Hematopoietic multipotent progenitor cell treated with erythropoietin and hydrocortisone succinate and interleukin-3 and kit ligand, for 6 days (in vitro differentiated cells): ENCODE results near the gene SF3A1.
A peak's percentile ranks its signal among the peaks of the same experiment; 100 is the strongest.

Experiments
- DNase-seq: peaks from one replicate; pipeline ENCODE4 v3.0.0-alpha.2; 2015

Gene SF3A1

DNA sequence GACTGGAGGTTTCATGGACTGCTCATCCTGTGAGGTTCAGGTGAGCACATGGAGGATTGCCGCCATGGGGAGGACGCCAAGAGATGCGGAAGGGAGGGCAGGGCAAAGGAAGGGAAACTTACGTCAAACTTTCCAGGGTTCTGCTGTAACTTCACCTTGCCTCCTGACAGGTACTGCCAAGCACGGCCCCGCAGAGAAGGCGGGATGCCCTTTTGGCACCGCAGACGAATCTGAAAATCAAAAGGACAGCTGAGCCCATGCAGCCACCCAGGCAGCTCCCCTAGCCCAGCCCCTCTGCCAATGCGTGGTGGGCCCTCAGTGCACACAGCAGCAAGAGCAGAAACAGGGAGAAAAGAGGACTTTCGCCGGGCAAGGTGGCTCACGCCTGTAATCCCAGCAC, 57.4 kb downstream of the SF3A1 start:
- DNase-seq: no peak

DNA sequence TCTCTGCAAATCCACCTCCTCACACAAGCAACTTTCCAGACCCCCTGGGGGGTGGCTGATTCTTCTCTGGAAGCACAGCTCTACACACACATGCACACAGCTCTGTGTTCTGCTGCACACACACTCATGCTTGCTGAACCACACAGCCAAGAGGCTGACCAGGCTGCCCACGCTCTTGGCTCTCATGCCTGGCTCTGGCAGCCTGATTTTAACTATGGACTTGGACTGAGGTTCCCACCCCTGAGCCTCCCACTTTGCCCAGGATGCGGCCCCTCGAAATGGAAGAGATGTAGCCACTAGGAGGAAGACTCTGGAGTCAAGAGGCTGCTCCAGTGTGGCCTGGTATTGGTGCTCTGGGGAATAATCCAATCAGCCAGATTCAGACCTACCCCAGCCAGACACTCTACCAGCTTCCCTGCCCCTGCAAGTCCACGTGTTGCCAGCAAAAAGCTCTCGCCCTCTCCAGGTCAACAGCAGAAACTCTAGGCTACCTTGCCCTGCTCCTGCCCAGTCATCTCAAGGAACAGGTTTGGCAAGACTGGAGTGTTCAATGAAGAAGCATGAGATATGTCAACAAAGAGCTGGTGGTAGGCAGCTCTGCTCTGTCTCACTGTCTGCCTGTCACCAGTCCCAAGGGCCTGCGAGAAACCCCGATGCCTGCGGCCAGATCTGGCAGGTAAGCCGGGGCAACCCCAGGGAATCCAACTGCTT, 58.5 kb downstream of the SF3A1 start:
- no peak for DNase-seq

DNA sequence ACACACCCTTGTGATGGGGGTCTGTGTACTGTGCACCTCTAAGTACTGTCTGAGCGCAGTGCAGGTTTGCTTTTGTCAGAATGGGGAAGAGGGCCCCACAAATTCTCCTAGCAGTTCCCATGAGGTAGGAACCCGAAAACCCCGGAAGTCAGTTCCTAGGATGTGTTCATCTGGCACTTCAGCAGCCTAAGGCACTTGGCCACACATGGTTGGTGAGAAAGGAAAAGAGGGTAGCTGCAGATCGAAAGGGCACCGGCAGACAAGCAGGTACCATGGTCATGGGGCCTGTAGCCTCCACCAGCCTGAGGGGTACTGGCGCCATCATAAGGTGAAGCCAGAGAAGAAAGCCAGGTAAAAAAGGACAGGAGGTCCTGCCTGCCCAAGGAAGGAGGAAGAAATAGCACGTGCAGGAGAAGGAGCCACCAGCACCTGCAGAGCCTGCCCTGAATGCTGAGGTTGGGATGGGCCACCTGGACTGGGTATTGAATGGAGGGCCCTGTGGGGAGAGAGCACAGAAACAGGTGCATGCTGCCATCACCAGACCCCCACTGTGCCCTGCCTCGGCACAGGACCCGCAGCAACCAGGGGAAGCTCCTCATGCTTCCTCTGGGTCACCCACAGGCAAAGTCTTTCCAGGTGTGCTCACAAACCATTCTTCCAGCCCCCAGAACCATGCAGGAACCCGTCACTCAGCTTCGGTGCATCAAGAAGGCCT, 59.3 kb downstream of the SF3A1 start:
- DNase-seq: no peak

DNA sequence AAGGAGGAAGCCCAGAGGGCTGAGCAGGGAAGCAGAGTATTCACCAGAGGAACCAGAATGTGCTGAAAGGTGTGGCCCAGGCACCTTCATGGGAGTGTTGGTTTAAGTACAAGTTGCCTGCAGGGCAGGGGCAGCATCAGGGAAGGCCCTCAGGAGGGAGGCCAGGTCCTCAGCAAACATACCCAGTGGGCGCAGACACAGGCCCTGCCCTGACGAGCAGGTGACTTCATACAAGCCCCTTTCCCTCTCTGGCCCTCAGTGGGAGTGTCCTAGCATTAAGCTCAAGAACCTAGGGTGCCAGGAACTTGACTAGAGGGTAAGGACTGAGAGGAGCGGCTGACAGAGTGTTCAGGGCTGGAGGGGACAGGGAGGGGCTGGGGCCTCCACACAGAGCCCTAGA, 59.9 kb downstream of the SF3A1 start:
- no peak for DNase-seq

DNA sequence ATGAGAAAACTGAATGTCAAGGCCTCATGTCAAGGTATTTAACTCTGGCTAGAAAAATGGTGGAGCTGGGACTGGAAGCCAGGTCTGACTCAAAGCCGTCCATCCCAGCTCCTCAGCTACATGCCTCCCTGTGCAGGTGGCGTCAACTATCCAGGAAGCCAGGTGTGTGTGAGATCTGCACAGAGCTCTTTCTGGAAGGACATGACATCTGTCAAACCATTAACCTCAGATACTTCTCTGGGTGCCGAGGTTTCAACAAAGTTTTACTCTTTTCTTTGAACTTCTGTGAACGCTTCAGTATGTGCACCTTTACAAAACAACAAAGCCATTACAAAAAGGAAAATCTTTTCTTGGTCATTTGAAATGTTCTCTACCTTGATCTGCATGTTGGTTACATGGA, 60.4 kb downstream of the SF3A1 start:
- no peak for DNase-seq

DNA sequence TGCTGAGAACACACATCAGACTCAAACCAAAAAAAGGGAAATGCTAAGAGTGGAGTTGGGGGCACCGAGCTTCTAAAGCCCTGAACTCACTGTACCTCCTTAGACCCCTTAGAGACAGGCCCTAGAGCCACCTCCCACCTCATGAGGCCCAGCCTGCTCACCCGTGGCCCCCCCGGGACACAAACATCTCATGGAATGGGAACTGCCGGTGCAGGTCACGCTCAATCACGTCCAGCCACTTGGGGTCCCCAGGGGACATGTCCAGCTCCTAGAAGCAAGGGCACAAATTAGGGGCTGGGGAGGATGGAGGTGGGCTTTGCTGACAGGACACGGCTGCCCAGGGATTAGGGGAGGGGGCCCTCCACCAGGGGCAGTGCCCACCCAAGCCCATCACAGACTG, 61.1 kb downstream of the SF3A1 start:
- DNase-seq: no peak

DNA sequence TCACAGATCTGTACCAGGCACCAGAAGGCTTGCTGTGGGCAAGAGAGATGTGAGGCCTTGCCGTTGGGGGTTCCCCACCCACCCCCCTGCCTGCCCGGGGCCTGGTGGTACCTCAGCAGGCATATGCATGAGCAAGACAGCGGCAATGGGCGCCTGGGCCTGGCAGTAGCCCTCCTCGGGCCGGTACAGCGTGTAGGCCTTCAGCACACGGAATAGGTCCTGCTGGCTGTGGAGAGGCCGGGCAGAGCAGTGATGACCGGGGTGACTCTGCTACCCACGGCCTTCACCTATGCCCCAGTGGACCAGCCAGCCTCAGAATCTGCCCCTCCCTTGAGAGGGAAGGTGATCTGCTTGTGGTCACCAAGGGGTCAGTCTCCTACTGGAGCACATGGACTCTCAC, 61.9 kb downstream of the SF3A1 start:
- no peak for DNase-seq

DNA sequence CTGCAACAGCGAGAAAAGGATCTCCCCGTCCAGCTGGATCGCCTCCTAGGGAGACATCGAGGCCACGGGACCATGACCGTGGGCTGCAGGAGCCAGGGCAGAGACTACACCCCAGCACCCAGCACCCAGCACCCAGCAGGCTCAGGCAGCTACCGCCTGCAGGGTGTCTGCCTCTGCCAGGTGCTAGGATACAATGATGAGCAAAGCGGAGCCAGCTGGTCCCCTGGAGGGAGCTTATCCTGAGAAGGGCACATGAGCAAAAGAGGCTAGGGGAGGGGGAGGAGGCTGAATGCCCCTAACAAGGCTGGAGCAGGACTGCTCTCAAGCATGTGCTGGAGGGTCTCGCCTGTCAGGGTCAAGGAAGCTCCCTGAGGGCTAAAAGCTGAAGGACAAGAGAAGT, 62.6 kb downstream of the SF3A1 start:
- no peak for DNase-seq

DNA sequence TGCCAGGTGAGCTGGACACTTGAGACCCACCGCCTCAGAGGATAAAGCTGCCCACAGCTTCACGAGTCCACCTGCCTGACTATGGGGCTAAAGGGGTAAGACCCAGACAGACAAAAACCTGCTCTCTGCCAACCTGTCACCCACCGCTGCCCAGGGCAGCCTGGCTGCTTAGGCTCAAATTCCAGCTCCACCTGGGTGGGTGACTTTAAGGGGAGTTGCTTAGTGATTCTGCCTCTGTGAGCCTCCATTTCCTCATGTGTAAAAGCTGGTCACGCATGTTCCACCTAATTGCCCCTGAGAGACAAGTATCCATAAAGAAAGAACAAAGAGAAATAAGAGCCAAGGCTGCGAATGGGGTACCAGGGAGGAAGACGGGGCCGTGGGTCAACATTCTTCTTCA, 63.7 kb downstream of the SF3A1 start:
- no peak for DNase-seq

DNA sequence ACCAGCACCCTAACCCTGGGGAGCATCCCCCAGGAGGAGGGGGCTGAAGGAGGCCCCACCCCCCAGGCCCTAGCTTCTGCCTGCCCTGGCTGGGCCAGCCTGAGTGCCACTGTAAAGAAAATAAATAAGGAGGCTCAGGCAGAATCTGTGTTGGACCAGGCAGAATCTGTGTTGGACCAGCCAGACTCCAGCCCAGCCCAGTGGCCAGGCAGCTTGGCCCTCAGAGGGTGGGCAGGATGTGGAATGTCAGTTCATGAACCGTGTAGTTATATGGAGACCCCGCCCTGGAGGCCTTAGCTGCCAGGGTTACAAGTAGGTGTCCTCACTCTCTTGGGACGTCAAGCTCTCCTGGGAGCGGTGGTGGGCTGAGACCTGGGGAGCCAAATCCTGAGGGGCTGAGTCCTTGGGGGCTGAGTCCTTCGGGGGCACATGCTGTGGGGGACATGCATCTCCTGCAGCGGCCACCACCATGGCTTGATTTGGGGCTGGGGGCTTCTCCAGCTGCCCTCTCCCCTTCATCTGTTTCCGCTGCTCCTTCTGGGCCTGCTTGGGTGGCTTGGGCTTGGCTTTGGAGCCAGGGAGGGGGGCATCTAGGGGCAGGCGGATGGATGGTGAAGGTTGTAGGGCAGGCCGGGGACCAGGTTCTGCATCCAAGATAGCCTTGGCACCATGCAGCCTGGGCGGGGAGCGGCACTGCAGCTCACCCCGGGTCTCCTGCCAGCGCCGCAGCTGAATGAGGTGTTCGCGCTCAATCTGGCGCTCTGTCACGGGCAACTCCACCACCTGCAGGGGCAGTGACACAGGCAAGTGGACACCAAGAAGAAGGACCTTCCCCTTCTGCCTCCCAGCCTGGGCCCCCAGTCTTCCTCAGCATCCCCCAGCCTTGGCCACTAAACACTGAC, 64.4 kb downstream of the SF3A1 start:
- DNase-seq: no peak

DNA sequence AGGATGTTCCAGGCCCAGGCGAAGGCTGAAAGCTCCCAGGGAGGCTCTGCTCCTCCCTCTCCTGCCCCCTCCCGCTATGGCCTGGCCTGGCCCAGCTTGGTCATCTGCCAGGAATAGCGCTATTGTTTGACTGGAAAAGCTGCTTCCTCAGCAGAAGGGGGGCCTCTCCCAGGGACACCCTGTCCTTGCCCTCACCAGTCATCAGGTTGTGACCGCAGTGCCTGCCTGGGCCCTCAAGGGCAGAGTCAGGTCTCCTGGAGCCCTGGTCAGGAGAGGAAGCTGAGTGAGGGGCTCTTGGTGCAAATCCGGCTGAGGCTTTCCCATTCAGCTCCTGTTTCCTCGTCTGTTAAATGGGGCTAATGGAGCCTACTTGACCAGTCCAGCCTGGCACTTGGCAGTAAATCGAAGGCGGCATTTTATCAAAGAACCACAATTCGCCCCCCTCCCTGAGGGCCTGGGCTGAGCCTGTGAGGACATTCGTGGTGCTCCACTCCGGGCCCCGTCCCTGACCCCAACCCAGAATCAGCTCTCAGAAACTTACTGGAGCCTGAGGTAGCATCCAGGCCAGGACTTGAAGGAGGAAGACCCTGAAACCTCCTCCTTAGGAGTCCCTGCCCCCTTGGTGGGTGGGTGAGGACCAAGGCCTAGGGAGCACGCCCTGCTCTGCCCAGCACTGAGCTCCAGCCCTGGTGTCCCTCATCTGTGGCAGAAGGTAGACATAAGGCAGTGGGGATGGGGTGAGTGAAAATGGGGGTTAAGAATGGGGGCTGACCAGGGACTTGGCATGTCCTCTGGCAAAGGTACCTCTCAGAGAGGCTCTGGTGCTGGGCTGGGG, 65.4 kb downstream of the SF3A1 start:
- DNase-seq: peak; percentile 26

DNA sequence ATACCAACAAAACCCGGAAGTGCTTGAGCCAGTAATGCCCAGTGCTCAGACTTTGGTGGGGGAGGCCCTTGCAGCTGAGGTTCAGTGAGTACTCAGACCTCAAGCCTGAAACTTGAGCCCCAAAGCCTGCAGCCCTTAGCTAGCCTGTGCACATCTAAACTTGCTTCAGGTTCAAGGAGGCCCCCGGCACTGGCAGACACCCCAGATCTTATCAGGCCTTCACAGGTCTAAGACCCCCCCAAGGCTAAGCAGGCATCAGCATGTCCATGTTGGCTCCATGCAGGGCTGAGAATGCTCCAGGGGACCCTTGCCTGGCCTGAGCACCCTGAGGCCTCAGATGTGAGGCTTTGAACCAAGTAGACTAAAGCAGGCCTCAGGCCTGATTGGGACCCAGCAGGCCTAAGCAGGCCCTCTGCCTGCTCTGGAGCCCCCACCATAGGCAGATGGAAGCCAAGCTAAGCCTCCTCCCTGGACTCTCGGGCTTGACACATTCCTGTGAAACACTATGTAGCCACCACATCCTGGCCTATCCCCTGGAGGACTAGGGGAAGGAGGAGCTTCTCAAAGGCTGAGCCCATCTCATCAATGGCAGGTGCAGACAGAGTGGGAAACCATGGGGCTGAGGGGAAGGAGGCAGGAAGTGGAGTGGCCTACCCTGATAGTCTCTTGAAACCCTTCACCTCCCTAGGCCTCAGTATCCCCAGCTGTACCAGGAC, 66.2 kb downstream of the SF3A1 start:
- DNase-seq: peak; percentile 33

DNA sequence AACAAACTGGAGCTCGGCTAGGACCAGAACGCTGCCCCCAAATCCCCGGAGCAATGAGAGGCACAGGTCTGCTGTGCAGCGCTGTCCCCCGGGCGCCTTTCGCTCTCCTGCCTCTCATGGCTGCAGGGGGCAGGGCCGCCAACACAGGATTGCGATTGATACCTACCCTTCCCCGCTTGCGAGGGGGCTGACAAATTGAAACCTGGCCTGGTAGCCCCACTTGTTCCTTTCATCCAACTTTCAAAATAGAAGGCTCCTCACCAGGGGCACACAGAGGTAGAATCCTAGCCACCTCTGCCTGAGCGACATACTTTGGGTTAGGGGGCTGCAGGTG, 66.7 kb downstream of the SF3A1 start:
- DNase-seq: no peak

DNA sequence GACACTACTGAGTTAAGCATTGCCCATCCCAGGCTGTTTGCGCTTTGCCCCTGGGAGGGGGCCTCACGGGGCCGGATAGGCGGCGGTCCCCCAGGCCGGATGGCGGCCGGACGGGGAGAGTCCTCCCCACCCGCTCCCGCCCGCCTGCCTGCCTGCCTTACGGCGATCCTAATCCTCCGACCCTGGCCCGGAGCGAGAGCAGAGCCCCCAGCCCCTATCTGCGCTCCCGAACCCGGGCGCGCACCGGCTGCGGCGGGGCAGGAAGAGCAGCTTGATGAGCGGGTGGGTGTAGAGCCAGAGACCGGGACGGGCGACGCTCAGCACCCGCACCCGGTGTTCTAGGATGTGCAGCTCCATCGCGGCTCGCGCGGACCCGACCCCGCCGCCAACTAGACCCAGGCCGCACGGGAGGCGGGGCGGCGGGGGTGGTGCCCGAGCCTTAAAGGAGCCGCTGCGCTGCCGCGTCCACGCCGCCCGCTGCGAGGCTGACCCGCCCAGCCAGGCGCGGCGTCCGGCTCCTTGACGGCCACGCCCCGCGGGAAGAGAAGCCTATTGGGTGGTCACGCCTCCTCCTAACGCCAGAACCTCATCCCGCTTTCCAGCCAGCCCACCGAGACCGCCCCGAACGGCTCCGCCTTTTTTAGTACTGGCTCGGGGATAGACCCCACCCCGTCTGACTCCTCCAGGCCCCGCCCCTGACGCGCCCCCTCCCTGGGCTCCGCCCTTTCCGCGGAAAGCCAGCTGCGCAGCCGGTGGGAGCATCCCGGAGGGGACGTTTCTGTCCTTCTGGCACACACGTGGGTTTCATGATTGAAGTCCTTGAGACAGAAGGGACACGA, 67.3 kb downstream of the SF3A1 start, which contains the start of gene CASTOR1:
CASTOR1 (minus strand) TSS at position 365 of the 839 bp plus-strand sequence; CDS start at position 357, 8 bp downstream.
- DNase-seq: peak; percentile 99

DNA sequence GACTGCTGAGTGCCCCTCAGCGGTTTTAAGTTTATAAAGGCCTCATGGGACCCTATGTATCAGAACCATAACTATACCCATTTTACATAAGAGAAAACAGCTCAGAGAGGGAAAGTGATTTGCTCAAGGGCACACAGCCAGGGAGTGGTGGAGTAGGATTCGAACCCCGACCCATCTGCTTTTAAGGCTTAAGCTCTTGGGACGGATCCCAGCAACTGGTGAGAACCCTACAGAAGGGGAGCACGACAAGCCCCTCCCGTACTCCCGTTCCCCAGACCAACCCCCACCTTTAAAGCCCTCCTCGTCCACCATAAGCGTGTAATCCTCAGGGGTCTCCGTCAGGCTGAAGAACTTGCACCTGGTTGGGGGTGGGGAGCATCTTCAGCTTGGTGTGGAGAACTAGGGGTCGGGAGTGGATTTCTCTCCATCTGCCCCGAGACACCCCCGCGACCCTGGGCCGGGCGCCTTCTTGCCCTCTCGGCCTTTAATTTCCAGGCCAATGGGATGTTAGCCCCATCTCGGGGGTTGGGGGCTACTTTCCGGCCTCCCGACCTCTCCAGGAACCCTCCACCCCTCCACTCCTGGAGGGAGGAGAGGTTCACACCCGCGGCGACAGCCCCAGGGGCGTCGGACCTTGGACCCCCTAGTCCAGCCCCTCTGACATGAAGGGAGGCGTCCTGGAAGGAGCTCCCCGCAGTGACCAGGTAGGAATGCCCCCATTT, 68.1 kb downstream of the SF3A1 start:
- no peak for DNase-seq

DNA sequence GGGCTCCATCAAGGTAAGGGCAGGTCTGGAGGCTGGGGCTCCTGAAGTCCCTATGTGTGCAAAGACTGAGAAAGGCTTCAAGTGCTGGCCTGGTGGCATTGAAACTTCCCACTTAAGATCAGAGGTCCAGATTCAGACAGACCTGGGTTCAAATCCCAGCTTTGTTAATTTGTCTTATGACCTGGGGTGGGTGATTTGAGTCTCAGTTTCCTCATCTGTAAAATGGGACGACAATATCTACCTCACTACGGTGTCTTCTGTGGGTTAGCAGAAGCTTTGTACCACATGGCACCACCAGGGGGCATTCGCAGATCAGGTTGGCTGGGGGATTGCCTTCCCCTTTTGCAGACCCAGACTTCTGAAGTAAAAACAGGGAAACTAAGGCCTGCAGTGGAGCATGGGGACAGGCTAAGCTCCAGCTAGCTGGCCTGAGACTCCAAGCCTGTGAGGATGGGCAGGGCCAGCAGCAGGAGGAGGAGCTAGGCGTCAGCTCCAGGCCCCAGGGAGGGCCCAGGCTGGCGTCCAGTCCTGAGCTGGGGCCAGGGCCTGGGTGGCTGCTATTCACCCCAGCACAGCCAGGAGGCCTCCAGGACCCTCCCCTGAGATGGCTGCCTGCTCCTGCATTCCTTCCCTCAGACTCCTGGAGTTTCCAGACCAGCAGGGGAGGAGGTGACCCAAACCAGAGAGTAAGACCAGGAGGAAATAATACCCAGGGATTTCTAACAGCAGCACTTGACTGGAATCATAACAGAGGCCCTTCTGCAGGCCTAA, 68.9 kb downstream of the SF3A1 start:
- DNase-seq: peak; percentile 93

DNA sequence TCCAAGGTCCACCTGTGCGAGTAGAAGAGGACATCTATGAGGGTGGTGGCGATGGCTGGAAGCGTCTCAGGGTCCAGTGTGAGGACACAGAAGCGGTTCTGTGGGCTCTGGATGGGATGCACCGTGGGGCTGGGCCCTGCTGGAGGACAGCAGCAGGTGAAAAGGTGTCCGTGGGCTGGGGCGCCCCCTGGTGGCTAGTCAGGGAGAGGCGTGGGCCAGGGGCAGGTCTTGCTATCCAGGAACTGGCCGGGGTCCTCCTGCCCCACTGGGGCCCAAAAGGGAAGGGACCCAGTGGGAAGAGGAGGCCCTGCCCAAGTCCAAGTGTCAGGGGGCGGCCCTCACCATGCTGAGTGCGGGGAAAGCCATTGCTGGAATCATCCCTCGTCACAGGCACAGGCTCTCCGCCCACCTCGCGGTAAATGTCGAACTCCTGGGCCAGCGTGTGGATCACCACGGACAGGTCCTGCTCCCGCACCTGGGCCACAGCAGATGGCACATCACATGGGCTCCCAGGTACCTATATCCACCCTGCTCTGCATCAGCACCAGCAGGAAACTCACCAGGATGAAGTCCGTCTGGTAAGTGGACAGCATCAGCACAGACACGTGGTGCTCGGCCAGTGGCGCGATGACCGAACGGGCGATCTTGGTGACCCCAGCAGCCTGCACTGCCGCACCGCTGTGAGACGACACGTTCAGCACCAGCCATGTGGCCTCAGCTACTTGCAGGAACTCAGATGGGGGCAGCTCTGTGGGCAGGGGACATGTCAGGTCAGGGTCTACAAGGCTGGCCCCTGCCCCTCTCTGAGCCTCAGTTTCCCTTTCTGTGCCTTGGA, 69.7 kb downstream of the SF3A1 start:
- peak; percentile 81 for DNase-seq

DNA sequence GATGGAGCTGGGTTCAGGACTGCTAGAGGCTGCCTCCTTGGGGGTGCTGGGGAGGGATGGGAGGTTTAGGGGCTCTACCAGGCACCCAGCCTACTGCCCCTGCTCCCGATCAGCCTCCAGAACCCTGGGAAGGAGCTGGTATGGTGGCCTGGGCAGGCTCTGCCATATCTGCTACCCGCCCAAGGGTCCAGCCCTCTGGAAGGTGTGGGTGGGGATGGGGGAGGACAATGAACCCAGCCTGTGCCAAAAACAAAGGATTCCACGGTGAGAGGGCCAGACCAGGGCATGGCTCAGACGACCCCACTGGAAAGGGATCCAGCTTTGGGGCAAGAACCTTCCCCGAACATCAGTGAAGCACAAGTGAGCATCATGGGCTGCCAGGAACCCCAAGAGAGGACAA, 70.4 kb downstream of the SF3A1 start:
- DNase-seq: no peak

DNA sequence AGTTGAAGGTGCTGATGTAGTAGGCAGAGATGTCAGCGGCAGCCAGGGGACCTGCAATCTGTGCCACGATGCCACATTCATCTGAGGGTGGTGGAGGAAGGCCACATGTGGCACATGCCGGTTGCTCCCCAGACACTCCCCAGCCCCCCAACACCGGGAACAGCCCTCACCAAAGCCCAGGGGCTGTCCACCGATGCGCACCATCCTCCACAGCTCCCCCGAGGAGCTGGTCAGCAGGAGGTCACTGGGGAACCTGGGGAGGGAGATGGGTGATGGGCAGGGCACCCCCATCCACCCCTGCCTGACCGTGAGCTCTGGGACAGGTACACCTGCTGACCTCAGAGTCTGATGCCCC, 70.9 kb downstream of the SF3A1 start:
- DNase-seq: no peak
